GM23338 (cell line): ENCODE measurements around the gene PCDHB8. TPM values are rescaled to one million over a fixed set of nuclear protein-coding genes. Genes with fewer than 3 reads are reported as not detected.
"Not testable (repeated sequence)": the region's sequence is repeated elsewhere in the genome, so short reads cannot be mapped to it uniquely, and the experiment has no call there.

Source experiments
- ATAC-seq: fragments of 200-7000 bp; cut with Tn5 transposase; 3 replicates; pipeline ENCODE4 v1.9.1; 2020
- DNase-seq: peaks from one replicate; pipeline ENCODE4 v3.0.0-alpha.2; 2015; ENCODE audit warnings: low spot score
- H2AFZ ChIP-seq: fragments of 200-600 bp; sonication (generic); 2 replicates; pipeline ENCODE4 v1.8.0; 2016; ENCODE audit warnings: antibody characterized with exemption, mild to moderate bottlenecking, moderate library complexity
- H3F3A ChIP-seq: fragments of 200-600 bp; sonication (generic); replicated peaks from 2 replicates; pipeline ENCODE4 v1.8.0; 2017; ENCODE audit warnings: antibody characterized with exemption, mixed run types, low read depth
- H3K27ac ChIP-seq: fragments of 200-600 bp; sonication (generic); 2 replicates; pipeline ENCODE4 v1.6.1; 2016; ENCODE audit warnings: low read depth
- H3K27me3 ChIP-seq: fragments of 200-600 bp; sonication (generic); 2 replicates; pipeline ENCODE4 v1.8.0; 2016; ENCODE audit warnings: mild to moderate bottlenecking, mixed run types, moderate library complexity; ENCODE audit not compliant: insufficient read depth
- H3K36me3 ChIP-seq: fragments of 200-600 bp; sonication (generic); 2 replicates; pipeline ENCODE4 v1.8.0; 2016; ENCODE audit warnings: mild to moderate bottlenecking; ENCODE audit not compliant: insufficient read depth
- H3K4me1 ChIP-seq: fragments of 200-600 bp; sonication (generic); 2 replicates; pipeline ENCODE4 v1.8.0; 2016; ENCODE audit warnings: mild to moderate bottlenecking, moderate library complexity; ENCODE audit not compliant: insufficient read depth
- H3K4me2 ChIP-seq: fragments of 200-600 bp; sonication (generic); 2 replicates; pipeline ENCODE4 v1.7.1; 2017; ENCODE audit warnings: mixed run types
- H3K4me3 ChIP-seq: fragments of 200-600 bp; sonication (generic); 2 replicates; pipeline ENCODE4 v1.6.1; 2016; ENCODE audit warnings: mixed run types
- H3K79me2 ChIP-seq: fragments of 200-600 bp; sonication (generic); replicated peaks from 2 replicates; pipeline ENCODE4 v1.8.0; 2017; ENCODE audit warnings: mild to moderate bottlenecking; ENCODE audit not compliant: insufficient read depth
- H3K9me2 ChIP-seq: fragments of 200-600 bp; sonication (generic); 2 replicates; pipeline ENCODE4 v1.8.0; 2017; ENCODE audit not compliant: insufficient read depth
- H4K20me1 ChIP-seq: fragments of 200-600 bp; sonication (generic); replicated peaks from 2 replicates; pipeline ENCODE4 v1.8.0; 2017; ENCODE audit warnings: mild to moderate bottlenecking; ENCODE audit not compliant: insufficient read depth
- H3K27ac Mint-ChIP-seq: 2 replicates; pipeline ENCODE4 v1.8.0; 2020; ENCODE audit warnings: inconsistent platforms, mild to moderate bottlenecking, moderate library complexity, mixed read lengths
- H3K27me3 Mint-ChIP-seq: 3 replicates; pipeline ENCODE4 v1.8.0; 2022; ENCODE audit warnings: low read depth, mild to moderate bottlenecking, moderate library complexity, mixed read lengths, inconsistent platforms; ENCODE audit not compliant: insufficient read depth, poor library complexity
- H3K36me3 Mint-ChIP-seq: 3 replicates; pipeline ENCODE4 v1.8.0; 2021; ENCODE audit warnings: low read depth, mild to moderate bottlenecking, inconsistent platforms, moderate library complexity, mixed read lengths
- H3K4me1 Mint-ChIP-seq: 3 replicates; pipeline ENCODE4 v1.8.0; 2020; ENCODE audit warnings: mild to moderate bottlenecking, inconsistent platforms, mixed read lengths
- H3K4me3 Mint-ChIP-seq: 3 replicates; pipeline ENCODE4 v1.8.0; 2021; ENCODE audit warnings: moderate library complexity, mild to moderate bottlenecking, inconsistent platforms, mixed read lengths
- H3K9me3 Mint-ChIP-seq: 3 replicates; pipeline ENCODE4 v1.8.0; 2020; ENCODE audit warnings: moderate library complexity, mild to moderate bottlenecking, inconsistent platforms, mixed read lengths
- CREB1 ChIP-seq: fragments of 250-450 bp; sonication (Bioruptor Pico); IDR thresholded peaks from 2 replicates; pipeline ENCODE4 v1.5.0; 2020; ENCODE audit warnings: low read depth, mild to moderate bottlenecking, moderate library complexity
- EZH2 ChIP-seq: fragments of 200-600 bp; sonication (generic); IDR thresholded peaks from one replicate; pipeline ENCODE4 v1.8.0; 2017; ENCODE audit warnings: antibody characterized with exemption, mild to moderate bottlenecking, low read depth; ENCODE audit not compliant: unreplicated experiment
- STAT1 ChIP-seq: IDR thresholded peaks from one replicate; pipeline ENCODE4 v1.6.1; 2016; ENCODE audit warnings: antibody characterized with exemption; ENCODE audit not compliant: unreplicated experiment
- polyA plus RNA-seq: library from polyadenylated mRNA; unstranded; fragments of >200 nt; fragmentation: Nextera tagmentation; extraction: Ambion mirVana; gene quantifications from 2 replicates; pipeline ENCODE4 v1.2.1, GENCODE V29; 2016
- total RNA-seq: library from RNA; depleted of rRNA; stranded (reverse); fragments of >200 nt; shearing (Covaris generic); gene quantifications from 2 replicates; pipeline ENCODE4 v1.2.3, GENCODE V29; 2014
- TF ChIP-seq, protein P1 (sequence below), 2 experiments: fragments of 200-600 bp in 1 of 2; sonication (generic) in 1 of 2; conservative IDR thresholded peaks; 2 replicates each; pipeline versions ENCODE4 v1.5.1 to v1.6.1; 2016 to 2017; ENCODE audit warnings: antibody characterized with exemption in 2 of 2, low read depth in 2 of 2, mild to moderate bottlenecking in 2 of 2, moderate library complexity in 1 of 2
- TF ChIP-seq, protein P2 (sequence below): IDR thresholded peaks from one replicate; pipeline ENCODE4 v1.6.1; 2018; ENCODE audit warnings: antibody characterized with exemption; ENCODE audit not compliant: unreplicated experiment

Gene PCDHB8
- total and polyA plus RNA-seq, 2 experiments from 2014 or later: 0.84 to 2.7 TPM

DNA sequence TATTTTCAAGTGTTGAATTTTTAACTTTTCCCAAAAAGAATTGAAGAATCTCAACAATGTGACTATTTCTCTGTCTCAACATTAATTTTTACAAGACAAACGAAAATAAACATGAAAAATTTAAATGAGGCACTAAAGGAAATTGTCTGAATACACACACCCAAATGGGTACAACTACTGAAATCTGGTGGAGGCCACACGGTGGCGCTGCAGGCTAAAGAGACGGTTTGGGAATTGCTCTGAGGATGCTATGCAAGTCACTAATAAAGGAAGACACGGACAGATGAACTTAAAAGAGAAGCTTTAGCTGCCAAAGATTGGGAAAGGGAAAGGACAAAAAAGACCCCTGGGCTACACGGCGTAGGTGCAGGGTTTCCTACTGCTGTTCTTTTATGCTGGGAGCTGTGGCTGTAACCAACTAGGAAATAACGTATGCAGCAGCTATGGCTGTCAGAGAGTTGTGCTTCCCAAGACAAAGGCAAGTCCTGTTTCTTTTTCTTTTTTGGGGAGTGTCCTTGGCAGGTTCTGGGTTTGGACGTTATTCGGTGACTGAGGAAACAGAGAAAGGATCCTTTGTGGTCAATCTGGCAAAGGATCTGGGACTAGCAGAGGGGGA, 14.6 kb downstream of the PCDHB8 start, which contains the start of gene PCDHB10:
PCDHB10 (plus strand) TSS at position 244 of the 616 bp plus-strand sequence; CDS start at position 444, 200 bp downstream.
- peak within 1 kb of the TSS; percentile 61 for H3K4me3 Mint-ChIP-seq
- no peak within 1 kb of the TSS for H3K27ac ChIP-seq
- no peaks in the 10 kb centered on the region for H3K4me1 ChIP-seq
- no peaks in the 10 kb centered on the region for H3F3A ChIP-seq
- DNase-seq (peak; percentile 90), ATAC-seq (peak; percentile 94)
- peaks cover 31% of the 10 kb centered on the region for H3K9me3 Mint-ChIP-seq
- H3K4me2 ChIP-seq: peak within 1 kb of the TSS; percentile 69
- no peaks in the 10 kb centered on the region for H3K79me2 ChIP-seq
- no peaks in the 10 kb centered on the region; the same call in 1 of the 2 replicates for H3K36me3 ChIP-seq
- H3K27ac Mint-ChIP-seq: no peak within 1 kb of the TSS
- peak within 1 kb of the TSS; percentile 75 for H2AFZ ChIP-seq
- H4K20me1 ChIP-seq: no peaks in the 10 kb centered on the region
- peaks cover 4% of the 10 kb centered on the region for H3K27me3 Mint-ChIP-seq
- H3K27me3 ChIP-seq: no peaks in the 10 kb centered on the region
- H3K36me3 Mint-ChIP-seq: peaks cover 20% of the 10 kb centered on the region
- H3K9me2 ChIP-seq: no peaks in the 10 kb centered on the region
- H3K4me1 Mint-ChIP-seq: peaks cover 5% of the 10 kb centered on the region; the same call in 1 of the 3 replicates
- TF ChIP-seq CREB1 (CRISPR knock-in tag): no peak
- TF ChIP-seq, protein P1, sequence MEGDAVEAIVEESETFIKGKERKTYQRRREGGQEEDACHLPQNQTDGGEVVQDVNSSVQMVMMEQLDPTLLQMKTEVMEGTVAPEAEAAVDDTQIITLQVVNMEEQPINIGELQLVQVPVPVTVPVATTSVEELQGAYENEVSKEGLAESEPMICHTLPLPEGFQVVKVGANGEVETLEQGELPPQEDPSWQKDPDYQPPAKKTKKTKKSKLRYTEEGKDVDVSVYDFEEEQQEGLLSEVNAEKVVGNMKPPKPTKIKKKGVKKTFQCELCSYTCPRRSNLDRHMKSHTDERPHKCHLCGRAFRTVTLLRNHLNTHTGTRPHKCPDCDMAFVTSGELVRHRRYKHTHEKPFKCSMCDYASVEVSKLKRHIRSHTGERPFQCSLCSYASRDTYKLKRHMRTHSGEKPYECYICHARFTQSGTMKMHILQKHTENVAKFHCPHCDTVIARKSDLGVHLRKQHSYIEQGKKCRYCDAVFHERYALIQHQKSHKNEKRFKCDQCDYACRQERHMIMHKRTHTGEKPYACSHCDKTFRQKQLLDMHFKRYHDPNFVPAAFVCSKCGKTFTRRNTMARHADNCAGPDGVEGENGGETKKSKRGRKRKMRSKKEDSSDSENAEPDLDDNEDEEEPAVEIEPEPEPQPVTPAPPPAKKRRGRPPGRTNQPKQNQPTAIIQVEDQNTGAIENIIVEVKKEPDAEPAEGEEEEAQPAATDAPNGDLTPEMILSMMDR (conservative IDR thresholded peaks at IDR 0.05; ENCODE audit: low read depth in 2 of 2): peak; percentile 93 to 99
- H3K4me3 ChIP-seq: peak within 1 kb of the TSS; percentile 39; the same call in 1 of the 2 replicates

GRCh38 chr5:141194332-141194731, 16.7 kb downstream of the PCDHB8 start:
- DNase-seq, H3K36me3 ChIP-seq, H3K4me1 Mint-ChIP-seq, H3K27me3 ChIP-seq, H3K4me1 ChIP-seq, H3K4me3 ChIP-seq, ATAC-seq, H3K27ac Mint-ChIP-seq, H3K27me3 Mint-ChIP-seq, H3F3A ChIP-seq, H3K27ac ChIP-seq, H3K4me2 ChIP-seq, H3K4me3 Mint-ChIP-seq, H4K20me1 ChIP-seq, H3K9me2 ChIP-seq, H3K79me2 ChIP-seq, H2AFZ ChIP-seq: not testable (repeated sequence)
- Mint-ChIP-seq H3K36me3 (peaks cover 16% of the 10 kb centered on the region), H3K9me3 (peaks cover 28% of the 10 kb centered on the region)

DNA sequence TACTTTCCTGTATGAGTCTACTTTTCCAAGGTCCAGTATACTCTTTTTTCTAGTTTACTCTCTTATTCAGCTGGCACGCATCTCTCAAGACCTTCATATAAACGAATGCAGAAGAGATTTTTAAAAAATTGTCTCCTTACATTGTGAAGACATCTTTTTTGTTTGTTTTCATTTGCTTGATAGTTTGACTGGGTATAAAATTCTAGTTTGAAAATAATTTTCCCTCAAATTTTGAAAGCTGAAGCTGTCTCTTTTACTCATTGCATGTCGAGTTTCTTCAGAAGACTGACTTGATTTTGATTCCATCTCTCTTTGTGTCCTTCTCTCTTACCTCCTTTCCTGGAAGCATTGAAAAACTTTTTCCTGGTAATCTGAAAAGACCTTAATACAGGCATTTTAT, 18.8 kb downstream of the PCDHB8 start:
- Histone ChIP-seq H4K20me1 (no peaks in the 10 kb centered on the region), H3K36me3 (no peaks in the 10 kb centered on the region; the same call in 1 of the 2 replicates), H3K9me2 (no peaks in the 10 kb centered on the region), H2AFZ (no peak overlapping the region), H3K27me3 (no peaks in the 10 kb centered on the region), H3K4me3 (no peak overlapping the region), H3K4me1 (no peaks in the 10 kb centered on the region), H3K79me2 (no peaks in the 10 kb centered on the region), H3F3A (no peaks in the 10 kb centered on the region), H3K4me2 (no peak overlapping the region), H3K27ac (no peak overlapping the region)
- ATAC-seq (no peak), DNase-seq (no peak)
- Mint-ChIP-seq H3K36me3 (peaks cover 22% of the 10 kb centered on the region), H3K27me3 (peaks cover 4% of the 10 kb centered on the region), H3K27ac (no peak overlapping the region), H3K4me3 (no peak overlapping the region), H3K4me1 (peaks cover 7% of the 10 kb centered on the region; the same call in 1 of the 3 replicates), H3K9me3 (peaks cover 39% of the 10 kb centered on the region)
- TF ChIP-seq EZH2 (no peak), STAT1 (no peak)
- TF ChIP-seq, protein P2, sequence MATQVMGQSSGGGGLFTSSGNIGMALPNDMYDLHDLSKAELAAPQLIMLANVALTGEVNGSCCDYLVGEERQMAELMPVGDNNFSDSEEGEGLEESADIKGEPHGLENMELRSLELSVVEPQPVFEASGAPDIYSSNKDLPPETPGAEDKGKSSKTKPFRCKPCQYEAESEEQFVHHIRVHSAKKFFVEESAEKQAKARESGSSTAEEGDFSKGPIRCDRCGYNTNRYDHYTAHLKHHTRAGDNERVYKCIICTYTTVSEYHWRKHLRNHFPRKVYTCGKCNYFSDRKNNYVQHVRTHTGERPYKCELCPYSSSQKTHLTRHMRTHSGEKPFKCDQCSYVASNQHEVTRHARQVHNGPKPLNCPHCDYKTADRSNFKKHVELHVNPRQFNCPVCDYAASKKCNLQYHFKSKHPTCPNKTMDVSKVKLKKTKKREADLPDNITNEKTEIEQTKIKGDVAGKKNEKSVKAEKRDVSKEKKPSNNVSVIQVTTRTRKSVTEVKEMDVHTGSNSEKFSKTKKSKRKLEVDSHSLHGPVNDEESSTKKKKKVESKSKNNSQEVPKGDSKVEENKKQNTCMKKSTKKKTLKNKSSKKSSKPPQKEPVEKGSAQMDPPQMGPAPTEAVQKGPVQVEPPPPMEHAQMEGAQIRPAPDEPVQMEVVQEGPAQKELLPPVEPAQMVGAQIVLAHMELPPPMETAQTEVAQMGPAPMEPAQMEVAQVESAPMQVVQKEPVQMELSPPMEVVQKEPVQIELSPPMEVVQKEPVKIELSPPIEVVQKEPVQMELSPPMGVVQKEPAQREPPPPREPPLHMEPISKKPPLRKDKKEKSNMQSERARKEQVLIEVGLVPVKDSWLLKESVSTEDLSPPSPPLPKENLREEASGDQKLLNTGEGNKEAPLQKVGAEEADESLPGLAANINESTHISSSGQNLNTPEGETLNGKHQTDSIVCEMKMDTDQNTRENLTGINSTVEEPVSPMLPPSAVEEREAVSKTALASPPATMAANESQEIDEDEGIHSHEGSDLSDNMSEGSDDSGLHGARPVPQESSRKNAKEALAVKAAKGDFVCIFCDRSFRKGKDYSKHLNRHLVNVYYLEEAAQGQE: no peak
